GM12873 (cell line): ENCODE measurements around the gene SIL1.

Experiments used
- TF ChIP-seq, protein P1 (sequence below): IDR thresholded peaks from 2 replicates; pipeline ENCODE4 v1.5.1; 2012; ENCODE audit warnings: low read depth, mild to moderate bottlenecking, moderate library complexity, low read length, control low read depth; ENCODE audit not compliant: insufficient read depth; ENCODE audit errors: missing control alignments

The SIL1 gene

DNA sequence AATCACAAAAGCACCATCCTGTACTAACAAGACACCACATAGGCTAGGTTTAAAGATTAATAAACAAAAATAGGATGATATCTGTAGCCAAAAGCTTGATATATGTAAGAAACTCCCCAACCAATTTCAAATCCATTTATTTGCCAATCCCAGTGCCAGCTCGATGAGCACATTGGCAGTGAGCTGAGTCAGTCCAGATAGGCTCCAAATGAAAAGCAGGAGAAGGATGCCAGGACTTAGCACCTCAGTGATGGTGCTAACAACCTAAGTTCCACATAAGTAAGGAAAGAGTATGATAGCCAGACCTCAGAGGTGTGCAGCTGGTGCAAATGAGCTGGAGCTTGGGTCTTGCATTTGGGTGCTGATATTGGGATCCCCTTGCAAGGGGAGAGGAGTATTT is 158.1 kb downstream of the SIL1 start:
- TF ChIP-seq, protein P1, sequence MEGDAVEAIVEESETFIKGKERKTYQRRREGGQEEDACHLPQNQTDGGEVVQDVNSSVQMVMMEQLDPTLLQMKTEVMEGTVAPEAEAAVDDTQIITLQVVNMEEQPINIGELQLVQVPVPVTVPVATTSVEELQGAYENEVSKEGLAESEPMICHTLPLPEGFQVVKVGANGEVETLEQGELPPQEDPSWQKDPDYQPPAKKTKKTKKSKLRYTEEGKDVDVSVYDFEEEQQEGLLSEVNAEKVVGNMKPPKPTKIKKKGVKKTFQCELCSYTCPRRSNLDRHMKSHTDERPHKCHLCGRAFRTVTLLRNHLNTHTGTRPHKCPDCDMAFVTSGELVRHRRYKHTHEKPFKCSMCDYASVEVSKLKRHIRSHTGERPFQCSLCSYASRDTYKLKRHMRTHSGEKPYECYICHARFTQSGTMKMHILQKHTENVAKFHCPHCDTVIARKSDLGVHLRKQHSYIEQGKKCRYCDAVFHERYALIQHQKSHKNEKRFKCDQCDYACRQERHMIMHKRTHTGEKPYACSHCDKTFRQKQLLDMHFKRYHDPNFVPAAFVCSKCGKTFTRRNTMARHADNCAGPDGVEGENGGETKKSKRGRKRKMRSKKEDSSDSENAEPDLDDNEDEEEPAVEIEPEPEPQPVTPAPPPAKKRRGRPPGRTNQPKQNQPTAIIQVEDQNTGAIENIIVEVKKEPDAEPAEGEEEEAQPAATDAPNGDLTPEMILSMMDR: no peak

DNA sequence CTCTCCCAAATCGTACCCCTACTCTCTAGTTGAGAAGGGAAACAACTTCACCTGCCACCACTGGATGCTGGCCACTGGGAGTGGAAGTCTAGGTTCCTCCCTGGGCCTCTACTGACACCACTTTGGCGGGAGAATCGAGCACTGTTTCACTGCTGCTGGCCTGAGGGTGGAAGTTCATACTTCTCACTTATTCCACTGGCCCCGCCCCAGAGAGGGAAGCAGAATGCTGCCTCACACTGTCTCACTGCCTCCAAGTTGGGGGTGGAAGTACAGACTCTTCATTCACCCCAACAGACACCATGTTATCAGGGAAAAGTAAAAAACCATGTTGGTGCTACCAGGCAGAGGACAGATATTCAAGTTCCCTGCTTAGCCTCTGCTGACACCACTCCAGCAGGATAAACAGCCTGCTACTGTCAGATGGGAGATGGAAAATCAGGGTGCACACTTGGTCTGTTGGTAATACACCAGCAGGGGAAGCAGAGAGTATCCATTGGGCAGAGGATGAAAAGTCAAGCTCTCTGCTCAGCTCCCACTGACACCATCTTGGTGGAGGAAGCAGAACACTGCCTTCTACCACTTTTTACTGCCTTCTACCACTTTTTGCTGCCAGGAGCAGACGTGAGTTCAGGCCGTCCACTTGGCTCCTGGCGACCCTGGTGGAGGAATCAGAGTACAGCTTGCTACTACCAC is 159.4 kb downstream of the SIL1 start:
- TF ChIP-seq, protein P1: peak; percentile 35

DNA sequence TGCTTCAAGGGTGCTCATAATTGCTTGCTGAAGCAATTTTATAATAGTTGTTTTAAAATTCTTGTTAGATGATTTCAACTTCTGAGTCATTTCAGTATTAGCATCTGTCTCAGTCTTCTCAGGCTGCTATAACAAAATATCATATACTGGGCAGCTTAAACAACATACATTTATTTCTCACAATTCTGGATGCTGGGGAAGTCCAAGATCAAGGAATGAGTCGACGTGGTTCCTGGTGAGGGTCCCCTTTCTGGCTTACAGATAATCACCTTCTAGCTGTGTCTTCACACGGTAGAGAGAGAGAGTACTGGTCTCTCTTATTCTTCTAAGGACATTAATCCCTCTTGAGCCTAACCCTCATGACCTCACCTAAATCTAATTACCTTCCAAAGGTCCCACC is 160.4 kb downstream of the SIL1 start:
- TF ChIP-seq, protein P1: no peak

DNA sequence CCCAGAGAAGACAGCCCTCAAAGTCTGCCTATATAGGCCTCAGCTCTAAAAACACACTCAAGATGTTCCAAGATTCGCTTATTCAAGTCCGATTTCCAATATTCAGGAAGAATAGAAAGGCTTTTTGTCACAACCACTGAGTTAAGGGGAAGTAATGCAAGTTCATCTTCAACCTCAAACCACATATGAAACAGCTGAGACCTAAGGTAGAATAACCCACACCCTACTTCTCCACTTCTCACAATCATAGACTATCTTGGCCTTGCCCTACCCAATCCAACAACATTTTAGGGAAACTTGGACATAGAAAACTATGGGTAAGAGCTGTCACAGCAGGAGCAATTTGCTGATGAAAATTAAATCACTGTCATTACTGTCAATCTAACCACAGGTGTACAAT is 171.0 kb downstream of the SIL1 start:
- TF ChIP-seq, protein P1: no peak

DNA sequence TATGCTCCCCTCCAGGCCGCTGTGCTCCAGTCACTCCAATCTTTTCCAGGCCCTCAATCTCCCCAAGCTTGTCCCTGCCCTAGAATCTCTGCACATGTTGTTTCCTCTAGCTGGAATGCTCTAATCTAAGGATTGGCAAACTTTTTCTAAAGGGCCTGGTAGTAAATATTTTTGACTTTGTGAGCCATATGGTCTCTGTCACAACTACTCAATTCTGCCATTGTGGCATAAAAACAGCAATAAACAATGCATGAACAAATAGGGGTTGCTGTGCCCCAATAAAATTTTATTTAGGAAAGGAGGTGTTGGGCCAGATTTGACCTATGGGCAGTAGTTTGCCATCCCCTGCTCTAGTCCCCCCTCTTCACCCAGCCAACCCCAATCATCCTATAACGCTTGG is 172.5 kb downstream of the SIL1 start:
- TF ChIP-seq, protein P1: no peak

DNA sequence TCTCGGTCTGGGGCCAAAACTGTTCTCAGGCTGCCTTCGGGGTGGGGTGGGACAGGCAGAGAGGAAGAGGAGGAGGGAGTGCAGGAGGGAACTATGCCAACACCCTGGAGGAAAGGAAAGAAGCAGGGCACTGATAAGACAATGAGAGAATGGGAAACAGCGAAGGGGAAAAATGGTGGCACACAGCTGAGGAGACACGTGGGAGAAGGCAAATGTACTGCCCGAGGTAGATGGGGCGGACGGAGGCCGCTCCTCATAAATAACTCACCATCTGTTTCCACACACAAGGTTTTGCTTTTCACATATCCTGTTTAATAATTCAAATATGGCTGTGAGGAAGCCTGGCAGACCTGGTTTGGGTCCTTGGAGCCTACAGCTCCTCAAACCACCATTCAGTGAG is 174.9 kb downstream of the SIL1 start:
- TF ChIP-seq, protein P1: no peak

DNA sequence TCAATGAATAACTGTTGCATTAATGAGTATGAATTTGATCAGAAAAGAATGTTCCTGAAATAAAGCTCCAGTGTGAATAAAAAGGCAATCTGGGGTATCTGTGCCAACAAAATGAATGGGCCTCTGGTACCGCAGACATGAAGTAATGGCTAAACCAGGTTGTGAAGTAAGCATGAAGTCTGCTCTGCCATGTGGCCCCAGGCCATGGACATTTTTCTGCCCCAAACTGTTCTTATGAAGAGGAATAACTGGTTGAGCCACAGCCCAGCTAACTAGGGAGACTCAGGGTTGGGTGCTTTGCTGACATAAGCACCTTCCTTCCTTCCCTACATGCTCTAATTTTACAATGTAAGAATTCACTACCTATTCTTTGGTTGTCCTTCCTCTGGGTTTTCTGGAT is 175.6 kb downstream of the SIL1 start:
- TF ChIP-seq, protein P1: no peak
